OCI-LY1 (cell line): ENCODE measurements around the gene CMTM4.

Experiments used
- H2AFZ ChIP-seq: fragments of 200-600 bp; sonication (generic), shearing (Covaris generic); 2 replicates; pipeline ENCODE4 v1.6.0; 2014; ENCODE audit warnings: antibody characterized with exemption, mild to moderate bottlenecking, low read length
- H3F3A ChIP-seq: fragments of 200-600 bp; sonication (generic), shearing (Covaris generic); 2 replicates; pipeline ENCODE4 v1.6.0; 2014; ENCODE audit warnings: mild to moderate bottlenecking, antibody characterized with exemption, low read length, moderate library complexity; ENCODE audit not compliant: insufficient read depth
- H3K27ac ChIP-seq: fragments of 200-600 bp; sonication (generic); 2 replicates; pipeline ENCODE4 v1.5.1; 2014; ENCODE audit warnings: low read length, mixed run types, mild to moderate bottlenecking, low read depth; ENCODE audit not compliant: poor library complexity, severe bottlenecking
- H3K27me3 ChIP-seq: fragments of 200-600 bp; sonication (generic); 2 replicates; pipeline ENCODE4 v1.6.0; 2014; ENCODE audit warnings: antibody characterized with exemption, mild to moderate bottlenecking, low read length, moderate library complexity; ENCODE audit not compliant: insufficient read depth
- H3K36me3 ChIP-seq: fragments of 200-600 bp; sonication (generic); 2 replicates; pipeline ENCODE4 v1.6.1; 2014; ENCODE audit warnings: mild to moderate bottlenecking, antibody characterized with exemption, low read length, moderate library complexity, mixed read lengths; ENCODE audit not compliant: insufficient read depth
- H3K4me1 ChIP-seq: fragments of 200-600 bp; sonication (generic); 2 replicates; pipeline ENCODE4 v1.5.1; 2014; ENCODE audit warnings: mild to moderate bottlenecking, low read length, moderate library complexity; ENCODE audit not compliant: insufficient read depth, severe bottlenecking
- H3K4me2 ChIP-seq: fragments of 200-600 bp; sonication (generic), shearing (Covaris generic); 2 replicates; pipeline ENCODE4 v1.6.1; 2014; ENCODE audit warnings: low read length
- H3K4me3 ChIP-seq: fragments of 200-600 bp; sonication (generic); 2 replicates; pipeline ENCODE4 v1.5.1; 2014; ENCODE audit warnings: low read length, low read depth, mild to moderate bottlenecking, mixed read lengths; ENCODE audit not compliant: poor library complexity, severe bottlenecking
- H3K79me2 ChIP-seq: fragments of 200-600 bp; shearing (Covaris generic); 2 replicates; pipeline ENCODE4 v1.6.1; 2016; ENCODE audit warnings: mixed run types, low read length, mixed read lengths; ENCODE audit not compliant: insufficient read depth
- H3K9ac ChIP-seq: fragments of 200-600 bp; sonication (generic), shearing (Covaris generic); 2 replicates; pipeline ENCODE4 v1.6.1; 2014; ENCODE audit warnings: mild to moderate bottlenecking, low read length, mixed read lengths
- H3K9me2 ChIP-seq: fragments of 200-600 bp; sonication (generic), shearing (Covaris generic); 2 replicates; pipeline ENCODE4 v1.6.1; 2014; ENCODE audit warnings: low read depth, mild to moderate bottlenecking, low read length, mixed read lengths
- H3K9me3 ChIP-seq: fragments of 200-600 bp; shearing (Covaris generic); 2 replicates; pipeline ENCODE4 v1.6.1; 2014; ENCODE audit warnings: low read length, mixed read lengths
- H4K20me1 ChIP-seq: fragments of 200-600 bp; sonication (generic), shearing (Covaris generic); 2 replicates; pipeline ENCODE4 v1.6.0; 2016; ENCODE audit warnings: mild to moderate bottlenecking, low read length; ENCODE audit not compliant: insufficient read depth
- CTCF ChIP-seq: fragments of 200-600 bp; sonication (generic), shearing (Covaris generic); IDR thresholded peaks from 2 replicates; pipeline ENCODE4 v1.5.1; 2017; ENCODE audit warnings: mild to moderate bottlenecking, antibody characterized with exemption, low read length, moderate library complexity, mixed read lengths
- EZH2 ChIP-seq: fragments of 200-600 bp; sonication (generic), shearing (Covaris generic); IDR thresholded peaks from 2 replicates; pipeline ENCODE4 v1.8.0; 2017; ENCODE audit warnings: borderline replicate concordance, mixed run types, mild to moderate bottlenecking, antibody characterized with exemption, low read length, moderate library complexity, mixed read lengths

The CMTM4 gene

GRCh38 chr16:66661210-66661560 lies 35.4 kb downstream of the CMTM4 start:
- Histone ChIP-seq H3K4me1 (no peaks in the 10 kb centered on the region), H2AFZ (no peak overlapping the region), H3K27me3 (no peaks in the 10 kb centered on the region), H3K27ac (no peak overlapping the region), H3K4me3 (no peak overlapping the region), H3K9me2 (no peaks in the 10 kb centered on the region), H3K4me2 (no peak overlapping the region), H3F3A (no peaks in the 10 kb centered on the region), H3K9me3 (no peaks in the 10 kb centered on the region), H3K36me3 (no peaks in the 10 kb centered on the region), H4K20me1 (no peaks in the 10 kb centered on the region), H3K79me2 (no peaks in the 10 kb centered on the region), H3K9ac (no peak overlapping the region)
- TF ChIP-seq CTCF: no peak
- no peak for TF ChIP-seq EZH2

GRCh38 chr16:66660422-66661209 lies 35.9 kb downstream of the CMTM4 start:
- no peaks in the 10 kb centered on the region for H3K36me3 ChIP-seq
- no peak for TF ChIP-seq CTCF
- no peak for TF ChIP-seq EZH2
- H3K4me3 ChIP-seq: no peak overlapping the region
- no peak overlapping the region for H3K9ac ChIP-seq
- H3K79me2 ChIP-seq: no peaks in the 10 kb centered on the region
- no peaks in the 10 kb centered on the region for H3K9me3 ChIP-seq
- no peak overlapping the region for H2AFZ ChIP-seq
- H3K4me1 ChIP-seq: no peaks in the 10 kb centered on the region
- no peaks in the 10 kb centered on the region for H3K9me2 ChIP-seq
- no peaks in the 10 kb centered on the region for H3F3A ChIP-seq
- H4K20me1 ChIP-seq: no peaks in the 10 kb centered on the region
- no peak overlapping the region for H3K4me2 ChIP-seq
- H3K27me3 ChIP-seq: no peaks in the 10 kb centered on the region
- no peak overlapping the region for H3K27ac ChIP-seq

GRCh38 chr16:66658860-66659190 lies 37.7 kb downstream of the CMTM4 start:
- H3K36me3 ChIP-seq: no peaks in the 10 kb centered on the region
- H3K9me2 ChIP-seq: no peaks in the 10 kb centered on the region
- no peak overlapping the region for H3K4me3 ChIP-seq
- H4K20me1 ChIP-seq: no peaks in the 10 kb centered on the region
- no peaks in the 10 kb centered on the region for H3F3A ChIP-seq
- H3K79me2 ChIP-seq: no peaks in the 10 kb centered on the region
- no peaks in the 10 kb centered on the region for H3K9me3 ChIP-seq
- H3K4me2 ChIP-seq: no peak overlapping the region
- H3K4me1 ChIP-seq: no peaks in the 10 kb centered on the region
- TF ChIP-seq CTCF (no peak), EZH2 (no peak)
- H3K27ac ChIP-seq: no peak overlapping the region
- H3K27me3 ChIP-seq: no peaks in the 10 kb centered on the region
- no peak overlapping the region for H2AFZ ChIP-seq
- no peak overlapping the region for H3K9ac ChIP-seq
